ENCODE data around the gene SPTBN4.

- TF ChIP-seq POLR2A (IDR thresholded peaks at IDR 0.05), result no peak
- TF ChIP-seq CTCF (IDR thresholded peaks at IDR 0.05 in 8 of 11, conservative IDR thresholded peaks at IDR 0.05 in 3 of 11), result no peak
- no peak for TF ChIP-seq POLR2AphosphoS5 (IDR thresholded peaks at IDR 0.05)
Measured at GRCh38 chr19:40458597-40458974, 8.2 kb upstream of the SPTBN4 start.
